Amygdala (tissue), 56 donors: ENCODE data around the gene CCL4.
"Not testable (repeated sequence)": the region's sequence is repeated elsewhere in the genome, so short reads cannot be mapped to it uniquely, and the experiment has no call there.

Experiments
- DNase-seq, 56 donors: peaks; one replicate each; lab custom pipeline; 2025; lab: John Stamatoyannopoulos, UW

The CCL4 gene

GRCh38 chr17:36114971-36115648, 11.5 kb downstream of the CCL4 start:
- DNase-seq: not testable (repeated sequence)

- not testable (repeated sequence) for DNase-seq
Observed at GRCh38 chr17:36115649-36115977, 12.0 kb downstream of the CCL4 start.

GRCh38 chr17:36117505-36118382, 14.1 kb downstream of the CCL4 start:
- no peak for DNase-seq

GRCh38 chr17:36118477-36119353, 15.1 kb downstream of the CCL4 start:
- no peak for DNase-seq

GRCh38 chr17:36120221-36120620, 16.6 kb downstream of the CCL4 start:
- no peak for DNase-seq

GRCh38 chr17:36121099-36121498, 17.5 kb downstream of the CCL4 start:
- not testable (repeated sequence) for DNase-seq

- no peak for DNase-seq
Observed at GRCh38 chr17:36123431-36123830, 19.8 kb downstream of the CCL4 start.

- DNase-seq: no peak
Observed at GRCh38 chr17:36124879-36125824, 21.5 kb downstream of the CCL4 start.

- no peak for DNase-seq
Observed at GRCh38 chr17:36127199-36127893, 23.7 kb downstream of the CCL4 start.

- DNase-seq: no peak
Observed at GRCh38 chr17:36127911-36128310, 24.3 kb downstream of the CCL4 start.

GRCh38 chr17:36128411-36128978, 24.9 kb downstream of the CCL4 start:
- no peak for DNase-seq

GRCh38 chr17:36129616-36130015, 26.0 kb downstream of the CCL4 start:
- DNase-seq: no peak

GRCh38 chr17:36130346-36130745, 26.7 kb downstream of the CCL4 start:
- DNase-seq: no peak

GRCh38 chr17:36131421-36131820, 27.8 kb downstream of the CCL4 start:
- no peak for DNase-seq

- no peak for DNase-seq
Observed at GRCh38 chr17:36131931-36132330, 28.3 kb downstream of the CCL4 start.

- no peak for DNase-seq
Observed at GRCh38 chr17:36132421-36132831, 28.8 kb downstream of the CCL4 start.

- no peak for DNase-seq
Observed at GRCh38 chr17:36133602-36134236, 30.1 kb downstream of the CCL4 start.

GRCh38 chr17:36135465-36135864, 31.8 kb downstream of the CCL4 start:
- DNase-seq: no peak
